GM19438 (cell line): ENCODE data around the gene ASF1B.
"Not testable (repeated sequence)": the region's sequence is repeated elsewhere in the genome, so short reads cannot be mapped to it uniquely, and the experiment has no call there.

Source experiments
- ATAC-seq: cut with Tn5 transposase; IDR thresholded peaks from one replicate; pipeline ENCODE4 v1.9.1; 2021; ENCODE audit warnings: low read depth; ENCODE audit not compliant: unreplicated experiment

The ASF1B gene

DNA sequence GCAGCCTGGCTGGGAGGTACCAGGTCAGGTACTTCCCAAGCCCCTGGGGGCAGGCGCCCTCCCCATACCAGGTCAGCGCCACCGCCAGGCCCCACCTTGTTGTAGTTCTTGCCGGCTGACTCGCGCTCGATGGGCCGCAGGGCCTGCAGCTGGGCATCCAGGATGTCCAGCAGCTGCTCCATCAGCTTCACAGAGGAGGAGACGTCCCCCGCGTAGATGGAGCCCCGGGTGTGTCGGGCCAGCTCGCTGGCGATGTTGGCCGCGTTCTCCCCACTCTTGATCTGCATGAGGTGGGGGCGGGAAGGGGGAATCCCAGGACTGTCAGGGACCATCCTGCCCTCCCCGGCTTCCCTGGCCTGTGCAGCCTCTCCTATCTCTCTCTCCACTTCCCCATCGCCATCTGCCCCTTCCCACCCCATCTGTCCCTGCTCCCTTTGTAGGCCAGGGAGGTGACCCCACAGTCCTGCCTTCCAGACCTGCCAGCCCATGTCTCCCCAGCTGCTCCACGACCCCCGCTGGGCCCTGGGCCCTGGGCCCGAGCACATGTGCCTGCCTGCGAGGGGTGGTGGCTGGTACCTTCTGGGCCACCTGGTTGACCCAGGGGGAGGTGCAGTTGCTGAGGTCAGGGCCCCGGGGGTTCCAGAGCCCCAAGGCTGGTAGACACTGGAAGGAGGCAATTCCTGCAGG, 23.8 kb upstream of the ASF1B start:
- ATAC-seq: no peak

DNA sequence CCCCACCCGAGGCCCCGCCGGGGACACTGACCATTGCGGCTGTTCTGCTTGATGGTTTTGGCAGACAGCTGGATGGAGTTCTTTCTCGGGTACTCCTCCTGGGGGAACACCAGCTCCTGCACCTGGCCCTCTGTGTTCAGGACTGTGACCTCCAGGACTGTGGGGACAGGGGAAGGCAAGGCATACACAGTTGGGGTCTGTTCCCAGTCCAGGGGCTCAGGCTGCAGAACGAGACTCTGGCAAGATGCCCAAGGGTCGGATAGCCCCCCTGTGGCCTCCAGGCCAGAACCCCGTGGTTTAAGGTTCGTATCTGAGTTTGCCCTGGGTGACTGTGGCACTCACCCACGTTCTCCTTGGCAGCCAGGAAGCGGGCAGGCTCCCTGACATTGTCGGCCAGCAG, 22.7 kb upstream of the ASF1B start:
- ATAC-seq: no peak

DNA sequence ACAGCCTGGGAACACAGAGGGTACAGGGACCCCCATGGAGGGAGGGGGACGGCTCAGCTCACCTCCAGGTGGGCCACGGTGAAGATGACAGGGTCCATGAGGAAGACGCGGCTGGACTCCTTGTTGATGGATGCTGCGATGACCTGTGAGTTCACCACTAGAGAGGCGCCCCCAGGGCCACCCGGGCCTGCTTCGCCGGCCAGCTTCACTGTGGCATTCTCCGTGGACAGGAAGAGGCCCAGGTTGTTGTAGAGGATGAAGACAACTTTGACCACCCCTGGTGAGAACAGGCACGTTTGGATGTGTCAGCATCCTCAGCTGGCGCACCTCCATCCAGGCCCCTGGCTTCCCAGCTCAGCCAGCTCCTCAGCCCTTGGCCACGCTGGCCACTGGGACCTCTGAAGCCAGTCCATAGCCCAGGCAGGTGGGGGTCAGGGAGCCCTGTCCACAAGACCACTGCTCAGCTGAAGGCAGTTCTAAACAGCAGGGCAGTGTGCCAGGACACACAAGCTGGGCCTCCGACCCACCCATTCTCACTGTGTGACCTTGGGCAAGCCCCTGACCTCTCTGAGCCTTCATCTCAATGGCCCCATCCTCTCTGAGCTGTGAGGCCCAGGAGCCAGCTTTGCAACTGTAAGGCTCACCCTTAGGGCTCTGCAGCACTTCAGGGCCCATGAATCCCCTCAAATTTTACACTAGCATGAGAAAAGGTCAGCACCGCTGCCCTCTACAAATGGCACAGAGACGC, 22.1 kb upstream of the ASF1B start:
- ATAC-seq: no peak

DNA sequence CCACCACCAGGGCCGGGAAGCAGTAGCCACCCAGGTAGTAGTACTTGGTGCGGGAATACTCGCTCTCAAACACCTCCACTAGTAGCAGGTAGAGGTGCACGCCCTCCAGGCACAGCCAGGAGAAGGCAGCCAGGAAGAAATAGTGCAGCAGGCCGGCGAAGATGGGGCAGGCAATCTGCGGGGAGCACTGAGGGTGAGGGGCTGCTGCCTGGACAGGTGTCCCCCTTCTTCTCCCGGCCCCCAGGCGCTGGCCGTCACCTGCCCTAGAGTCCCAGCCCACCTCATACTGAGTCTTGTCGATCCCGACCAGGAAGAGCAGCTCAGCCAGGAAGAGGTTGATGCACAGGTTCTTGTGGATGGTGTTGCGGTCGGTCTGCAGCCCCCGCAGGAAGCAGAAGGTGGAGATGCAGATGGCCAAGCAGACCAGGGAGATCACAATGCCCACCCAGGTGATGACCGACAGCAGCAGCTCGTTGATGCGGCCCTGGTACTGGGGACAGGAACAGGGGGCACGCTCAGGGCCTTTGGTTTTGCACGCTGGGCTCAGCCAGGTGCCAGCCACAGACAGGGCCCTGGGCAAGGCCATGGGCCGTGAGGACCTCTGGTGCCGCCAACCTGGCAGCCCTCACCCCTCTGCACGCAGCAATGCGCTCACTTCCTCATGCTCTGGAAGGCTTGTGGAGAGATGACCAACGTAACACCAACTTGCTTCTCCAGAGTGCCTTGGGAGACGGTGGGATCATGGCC, 20.8 kb upstream of the ASF1B start:
- no peak for ATAC-seq

DNA sequence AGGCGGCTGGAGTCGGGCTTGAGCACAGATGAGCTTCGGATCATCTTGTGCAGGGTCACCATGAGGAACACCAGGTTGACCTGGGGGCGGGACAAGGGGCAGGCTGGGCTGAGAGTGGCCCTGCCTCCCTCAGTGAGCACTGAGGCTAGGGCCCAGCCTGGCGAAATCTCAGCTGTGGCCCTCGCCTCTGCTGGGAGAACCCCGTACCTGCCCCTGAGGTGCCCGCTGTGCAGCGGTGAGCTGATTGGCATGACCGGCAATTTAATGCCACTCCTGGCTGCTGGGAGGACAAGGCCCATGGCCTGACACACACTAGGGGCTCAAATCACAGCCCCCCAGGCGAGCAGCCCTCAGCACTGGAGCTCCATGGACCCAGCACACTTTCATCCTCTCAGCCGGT, 19.7 kb upstream of the ASF1B start:
- ATAC-seq: no peak

DNA sequence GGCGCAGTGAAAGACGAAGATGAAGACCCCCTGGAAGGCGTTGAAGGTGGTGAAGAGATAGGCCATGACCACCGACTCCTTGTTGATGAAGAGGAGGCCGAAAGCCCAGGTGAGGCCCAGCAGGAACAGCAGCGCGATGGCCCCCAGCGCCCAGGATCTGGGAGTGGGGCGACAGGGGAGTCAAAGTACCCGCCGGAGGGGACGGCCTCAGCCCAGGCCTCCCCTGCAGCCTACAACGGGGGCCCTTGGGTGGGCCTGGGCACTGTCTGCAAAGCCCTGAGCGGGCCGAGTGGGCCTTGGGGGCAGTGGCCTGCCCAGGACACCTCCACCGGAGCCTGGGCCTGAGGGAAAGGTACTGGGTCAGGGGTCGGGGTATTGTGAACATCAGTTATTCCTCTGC, 19.0 kb upstream of the ASF1B start:
- ATAC-seq: no peak

DNA sequence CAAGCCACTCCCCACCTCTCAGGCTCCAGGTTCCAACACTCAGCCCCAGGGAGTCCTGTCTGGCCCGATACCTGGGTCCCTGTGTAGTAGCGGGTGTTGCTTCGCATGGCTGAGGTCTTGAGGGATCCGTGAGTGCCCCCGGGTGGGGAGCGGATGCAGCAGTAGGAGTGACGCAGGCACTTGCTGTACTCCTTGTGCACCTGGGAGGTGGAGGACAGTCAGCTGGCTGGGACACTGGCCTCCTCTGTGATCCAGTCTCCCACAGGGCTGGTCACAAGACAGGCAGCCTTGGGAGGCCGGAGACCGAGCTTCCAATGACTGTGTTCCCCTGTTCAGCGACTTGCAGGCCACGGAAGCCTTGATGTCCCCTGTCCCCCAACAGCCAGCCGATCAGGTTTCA, 16.3 kb upstream of the ASF1B start:
- ATAC-seq: no peak

DNA sequence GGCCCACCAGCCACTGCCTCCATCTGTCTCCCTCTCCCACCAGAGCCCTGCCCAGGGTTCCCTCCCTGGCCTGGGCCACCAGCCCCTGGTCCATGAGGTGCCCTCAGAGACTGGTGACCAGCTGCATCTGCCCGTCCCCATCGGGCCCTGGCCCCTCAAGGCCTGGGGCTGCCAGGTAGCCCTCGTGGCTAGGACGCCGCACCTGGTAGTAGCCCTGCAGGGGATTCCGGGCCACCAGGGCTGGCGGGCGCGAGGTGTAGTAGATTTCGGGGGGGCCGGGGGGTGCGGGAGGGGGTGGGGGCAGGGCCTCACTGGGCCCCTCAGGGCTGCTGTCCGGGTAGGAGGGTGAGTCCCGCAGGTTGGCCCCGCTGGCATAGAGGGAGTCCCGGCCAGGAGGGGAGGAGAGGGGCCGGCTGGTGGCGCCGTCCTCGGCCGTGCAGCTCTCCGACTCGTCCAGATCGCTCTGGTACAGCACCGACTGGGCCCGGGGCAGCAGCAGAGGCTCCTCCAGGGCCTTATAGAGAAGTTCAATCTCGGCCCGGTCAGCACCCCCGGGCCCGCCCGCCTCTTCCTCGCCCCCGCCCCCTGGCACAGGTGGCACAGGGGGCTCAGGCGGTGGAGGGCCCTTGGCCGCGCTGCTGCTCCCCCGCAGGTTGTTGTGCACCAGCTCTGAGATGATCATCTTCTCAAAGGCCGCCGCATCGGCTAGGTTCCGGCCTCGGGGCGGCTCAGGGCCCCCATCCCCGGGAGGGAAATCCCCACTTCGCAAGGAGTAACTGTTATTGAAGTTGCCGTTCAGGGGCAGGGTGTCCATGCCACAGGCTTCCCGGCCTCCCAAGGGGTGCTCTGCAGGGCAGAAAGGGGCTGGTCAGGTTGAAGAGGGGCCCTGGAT, 14.6 kb upstream of the ASF1B start:
- no peak for ATAC-seq

DNA sequence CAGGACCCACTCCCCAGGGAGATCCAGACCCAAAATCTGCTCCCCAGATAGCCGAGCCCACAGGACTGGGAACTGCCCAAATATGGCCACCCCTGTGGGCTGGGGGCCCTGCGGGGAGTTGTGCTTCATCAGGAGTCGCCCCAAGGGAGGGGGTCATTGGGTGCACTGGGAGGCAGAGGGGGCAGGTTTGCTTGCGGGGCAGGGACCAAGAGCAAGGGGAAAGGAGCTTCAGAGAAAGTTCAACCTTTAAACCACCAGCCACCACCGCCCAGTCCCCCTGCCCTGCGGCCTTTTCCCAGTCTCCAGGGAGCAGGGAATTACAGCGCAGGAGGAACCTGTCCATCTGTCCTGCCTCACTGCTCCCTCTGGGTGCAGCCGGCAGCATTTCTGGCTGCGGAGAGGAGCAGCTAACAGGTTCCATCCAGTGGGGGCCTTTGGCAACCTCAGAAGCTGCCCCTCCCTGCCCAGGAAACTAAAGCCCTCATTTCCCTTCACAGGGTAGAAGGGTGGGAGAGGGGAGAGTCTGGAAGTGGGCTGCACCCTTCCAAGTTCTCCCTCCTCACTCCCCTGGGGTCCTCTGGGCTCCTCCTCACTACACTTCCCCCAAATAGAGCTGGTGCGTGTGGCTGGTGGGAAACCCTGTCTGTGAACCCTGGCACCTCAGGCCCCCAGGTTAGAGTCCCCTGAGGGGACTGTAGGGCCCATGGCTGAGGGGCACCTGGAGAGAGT, 13.8 kb upstream of the ASF1B start:
- ATAC-seq: no peak

DNA sequence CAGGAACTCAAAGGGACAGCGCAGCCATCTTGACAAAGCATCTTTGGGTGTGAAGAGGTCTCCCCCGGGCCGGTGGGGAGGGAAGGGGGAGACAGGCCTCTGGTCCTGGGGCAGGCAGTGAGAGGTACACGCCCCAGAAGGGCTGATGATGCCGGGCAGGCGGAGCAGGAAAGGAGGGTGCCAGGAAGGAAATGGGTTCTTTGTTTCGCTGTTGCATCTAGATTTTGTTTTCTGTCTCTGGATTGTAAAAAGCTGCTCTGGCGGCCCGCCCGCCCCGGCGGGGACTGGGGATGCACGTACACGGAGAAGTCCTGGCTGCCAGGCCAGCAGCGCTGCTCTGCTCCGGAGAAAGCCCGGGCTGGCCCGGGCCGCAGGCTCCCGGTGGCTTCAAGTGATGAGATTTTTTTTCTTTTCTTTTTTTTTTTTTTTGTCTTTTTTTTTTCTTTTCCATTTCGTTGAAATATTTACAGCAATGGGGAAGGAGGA, 13.2 kb upstream of the ASF1B start:
- no peak for ATAC-seq

DNA sequence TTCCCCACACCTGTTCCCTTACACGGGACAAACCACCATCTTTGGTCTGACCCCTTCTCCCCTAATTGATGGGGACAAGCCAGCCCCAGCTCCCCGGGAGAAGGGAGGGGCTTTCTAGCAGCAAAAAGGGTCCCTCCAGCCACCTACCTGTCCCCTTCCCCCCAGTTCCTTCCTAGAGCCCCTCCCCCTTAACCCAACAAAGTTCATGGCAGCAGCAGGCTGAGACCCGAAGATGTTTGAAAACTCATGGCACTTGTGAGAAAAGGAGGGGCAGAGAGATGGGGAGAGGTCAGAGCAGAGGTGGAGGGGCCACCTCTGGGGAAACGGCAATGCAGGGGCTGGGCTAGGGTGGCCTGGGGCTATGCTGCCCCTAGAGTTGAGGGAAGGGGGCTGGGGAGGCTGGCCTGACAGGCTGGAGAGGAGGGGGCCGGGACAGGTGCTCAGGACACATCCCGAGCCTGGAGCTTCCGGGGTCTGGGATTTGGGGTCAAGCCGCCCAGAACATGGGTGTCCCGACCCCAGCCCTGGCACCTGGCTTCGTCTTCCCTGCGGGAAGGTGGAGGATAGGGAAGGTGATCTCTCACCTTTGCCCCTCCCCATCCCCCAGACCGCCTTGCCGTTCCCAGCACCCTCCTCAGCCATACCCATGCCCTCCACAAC, 12.5 kb upstream of the ASF1B start:
- ATAC-seq: no peak

DNA sequence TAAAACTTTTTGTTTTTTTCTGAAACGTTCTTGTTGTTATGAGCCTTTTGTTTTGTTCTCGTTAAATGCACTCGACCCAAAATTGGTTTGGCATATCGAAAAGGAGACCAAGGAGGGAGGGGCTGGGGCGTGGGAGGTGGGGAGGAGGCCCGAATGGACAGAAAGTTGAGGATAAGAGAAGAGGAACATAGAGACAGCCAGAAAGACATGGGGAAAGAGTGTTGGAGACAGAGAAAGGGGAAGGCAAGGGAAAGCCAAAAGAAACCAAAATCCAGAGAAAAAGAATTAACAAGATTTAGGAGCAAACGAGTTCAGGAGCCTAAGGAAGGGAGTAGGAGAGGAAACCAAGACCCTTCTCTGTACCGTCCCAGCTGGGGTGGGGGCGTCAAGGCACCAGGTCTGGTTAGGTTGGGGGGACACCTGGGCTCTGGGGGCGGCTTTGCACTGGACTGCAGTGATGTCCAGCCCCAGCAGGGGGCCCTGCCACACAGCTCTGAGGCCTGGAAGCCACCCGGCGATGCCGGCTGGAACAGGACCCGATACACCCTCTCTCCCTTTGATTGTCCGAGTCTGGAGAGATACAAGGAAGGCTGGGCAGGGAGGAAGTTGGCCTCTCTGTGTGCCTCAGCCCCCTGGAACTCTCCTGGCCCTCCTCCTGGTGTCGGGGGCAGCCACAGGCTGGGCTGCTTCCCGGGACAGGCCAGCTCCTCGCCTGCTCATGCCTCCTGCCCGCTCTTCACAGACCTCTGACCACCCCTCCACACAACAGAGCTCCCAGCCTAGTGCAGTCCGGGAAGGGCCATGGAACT, 11.6 kb upstream of the ASF1B start:
- no peak for ATAC-seq

DNA sequence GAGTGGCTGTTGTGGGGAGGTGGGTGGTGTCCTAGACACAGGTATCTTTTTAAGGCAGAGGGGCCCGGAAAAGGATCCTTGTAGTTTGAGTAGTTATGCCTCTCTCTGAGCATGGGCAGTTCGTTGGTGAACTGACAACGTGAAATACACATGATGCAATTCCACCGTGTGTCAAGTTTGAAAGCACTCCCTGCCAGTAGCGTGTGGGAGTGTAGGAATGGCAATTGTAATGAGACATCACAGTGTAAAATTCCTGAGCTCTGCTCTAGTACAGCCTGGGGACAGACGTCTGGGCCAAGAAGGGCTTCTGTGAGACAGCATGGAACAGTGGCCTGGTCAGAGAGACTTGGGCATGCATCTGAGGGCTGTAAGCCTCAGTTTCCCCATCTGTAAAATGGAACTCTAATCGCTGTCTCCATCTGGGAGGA, 10.4 kb upstream of the ASF1B start:
- no peak for ATAC-seq

DNA sequence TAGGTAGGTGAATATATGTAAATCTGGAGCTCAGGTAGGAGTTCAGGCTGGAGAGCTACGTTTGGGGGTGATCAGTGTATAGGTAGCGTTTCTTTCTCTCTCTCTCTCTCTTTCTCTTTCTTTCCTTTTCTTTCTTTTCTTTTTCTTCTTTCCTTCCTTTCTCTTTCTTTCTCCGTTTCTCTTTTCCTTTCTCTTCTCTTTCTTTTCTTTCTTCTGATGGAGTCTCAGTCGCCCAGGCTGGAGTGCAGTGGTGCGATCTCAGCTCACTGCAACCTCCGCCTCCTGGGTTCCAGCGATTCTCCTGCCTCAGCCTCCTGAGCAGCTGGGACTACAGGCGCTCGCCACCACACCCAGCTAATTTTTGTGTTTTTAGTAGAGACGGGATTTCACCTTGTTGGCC, 9.8 kb upstream of the ASF1B start:
- ATAC-seq: not testable (repeated sequence)

DNA sequence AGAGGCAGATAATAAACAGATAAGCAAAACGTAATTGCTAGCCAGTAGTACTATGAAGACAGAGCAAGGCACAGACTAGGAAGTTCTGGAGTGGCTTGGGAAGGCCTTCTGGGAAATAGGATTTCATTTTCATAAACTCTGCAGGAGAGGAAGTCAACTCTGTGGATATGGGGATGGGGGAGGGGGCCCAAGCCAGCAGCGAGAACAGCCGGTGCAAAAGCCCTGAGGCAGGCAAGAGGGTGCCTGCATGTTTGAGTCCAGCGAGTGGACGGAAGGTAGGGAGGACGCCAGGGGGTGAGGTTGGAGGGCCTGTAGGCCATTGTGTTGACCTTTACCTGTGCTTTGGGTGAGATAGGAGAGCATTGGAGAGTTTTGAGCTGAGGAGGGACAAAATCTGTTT, 9.0 kb upstream of the ASF1B start:
- ATAC-seq: no peak

DNA sequence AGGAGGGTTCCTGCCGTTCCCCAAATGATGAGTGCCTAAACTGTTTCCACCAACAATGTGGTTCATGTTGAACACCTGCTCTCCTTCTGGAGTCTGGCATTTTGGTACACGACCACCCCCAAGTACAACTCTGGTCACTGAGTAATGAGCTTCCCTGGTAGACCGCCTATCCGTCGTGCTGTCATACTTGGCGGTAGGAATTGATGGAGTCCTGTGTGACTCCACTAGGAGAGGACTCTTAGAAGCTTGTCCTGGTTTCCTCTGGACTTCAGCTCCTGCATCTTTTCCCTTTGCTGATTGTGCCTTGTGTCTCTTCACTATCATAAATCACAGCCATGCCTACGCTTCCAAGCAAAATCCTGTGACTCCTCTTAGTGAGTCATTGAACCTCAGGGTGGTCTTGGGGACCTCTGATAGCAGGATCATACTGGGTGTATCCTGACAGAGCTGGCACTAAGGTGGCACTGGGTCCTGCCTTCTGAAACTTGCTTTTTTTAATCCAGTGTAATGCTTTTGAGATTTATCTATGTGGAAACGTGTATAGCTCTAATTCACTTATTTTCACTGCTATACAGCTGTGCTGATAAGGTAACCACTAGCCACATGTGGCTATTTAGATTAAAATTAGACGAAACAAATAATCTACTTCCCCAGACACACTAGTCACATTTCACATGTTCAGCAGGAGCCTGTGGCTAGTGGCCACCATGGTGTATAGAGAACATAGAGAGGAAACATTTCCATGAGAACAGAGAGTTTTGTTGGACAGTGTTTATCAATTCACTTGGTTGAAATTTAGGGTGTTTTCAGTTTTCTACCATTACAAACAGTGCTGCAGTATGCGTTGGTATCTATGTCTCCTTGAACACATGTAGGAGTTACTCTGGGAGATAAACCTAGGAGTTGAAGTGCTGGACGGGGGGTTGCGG, 6.1 kb upstream of the ASF1B start:
- ATAC-seq: no peak

DNA sequence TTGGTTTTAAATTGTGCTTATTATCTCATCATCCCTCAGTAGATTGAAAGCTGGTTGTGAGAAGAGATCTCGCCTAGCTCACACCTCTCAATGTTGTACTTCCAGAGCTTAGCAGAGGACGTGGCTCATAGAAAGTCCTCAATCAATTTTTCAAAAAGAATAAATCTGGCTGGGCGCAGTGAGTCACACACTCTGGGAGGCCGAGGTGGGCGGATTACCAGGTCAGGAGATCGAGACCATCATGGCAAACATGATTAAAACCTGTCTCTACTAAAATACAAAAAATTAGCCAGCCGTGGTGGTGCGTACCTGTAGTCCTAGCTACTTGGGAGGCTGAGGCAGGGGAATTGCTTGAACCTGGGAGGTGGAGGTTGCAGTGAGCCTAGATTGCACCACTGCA, 4.7 kb upstream of the ASF1B start:
- ATAC-seq: no peak
